Measurements from ENCODE around the gene RDX.

GRCh38 chr11:110331626-110332025, 35.2 kb upstream of the RDX start:
- no peak for TF ChIP-seq CBX5 (IDR thresholded peaks at IDR 0.05; ENCODE audit: low read depth)
- no peak for TF ChIP-seq CREM (IDR thresholded peaks at IDR 0.05; ENCODE audit: low read depth)
- no peak for TF ChIP-seq STAT3 (IDR thresholded peaks at IDR 0.05; ENCODE audit: low read depth, low read length)
